SW 1271 (cell line): ENCODE results near the gene FAM3D.

Source experiments
- DNase-seq, 2 experiments: peaks; one replicate each; lab custom pipeline; 2025; lab: John Stamatoyannopoulos, UW

FAM3D gene

DNA sequence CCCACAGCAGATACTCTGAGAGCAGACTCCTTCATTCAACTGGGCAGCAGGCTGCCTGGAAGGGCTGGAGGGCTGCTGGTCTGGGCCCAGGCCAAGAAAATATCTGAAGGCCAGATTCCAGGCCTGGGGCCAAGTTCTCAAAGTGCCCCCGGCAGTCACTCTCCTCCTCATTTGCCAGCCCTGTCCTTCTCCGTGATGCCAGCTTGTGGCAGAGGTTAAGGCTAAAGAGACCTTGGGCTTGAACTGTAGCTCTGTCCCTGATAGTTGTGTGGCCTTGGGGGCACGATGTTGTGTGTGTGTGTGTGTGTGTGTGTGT lies 39.0 kb downstream of the FAM3D start:
- DNase-seq, result no peak

DNA sequence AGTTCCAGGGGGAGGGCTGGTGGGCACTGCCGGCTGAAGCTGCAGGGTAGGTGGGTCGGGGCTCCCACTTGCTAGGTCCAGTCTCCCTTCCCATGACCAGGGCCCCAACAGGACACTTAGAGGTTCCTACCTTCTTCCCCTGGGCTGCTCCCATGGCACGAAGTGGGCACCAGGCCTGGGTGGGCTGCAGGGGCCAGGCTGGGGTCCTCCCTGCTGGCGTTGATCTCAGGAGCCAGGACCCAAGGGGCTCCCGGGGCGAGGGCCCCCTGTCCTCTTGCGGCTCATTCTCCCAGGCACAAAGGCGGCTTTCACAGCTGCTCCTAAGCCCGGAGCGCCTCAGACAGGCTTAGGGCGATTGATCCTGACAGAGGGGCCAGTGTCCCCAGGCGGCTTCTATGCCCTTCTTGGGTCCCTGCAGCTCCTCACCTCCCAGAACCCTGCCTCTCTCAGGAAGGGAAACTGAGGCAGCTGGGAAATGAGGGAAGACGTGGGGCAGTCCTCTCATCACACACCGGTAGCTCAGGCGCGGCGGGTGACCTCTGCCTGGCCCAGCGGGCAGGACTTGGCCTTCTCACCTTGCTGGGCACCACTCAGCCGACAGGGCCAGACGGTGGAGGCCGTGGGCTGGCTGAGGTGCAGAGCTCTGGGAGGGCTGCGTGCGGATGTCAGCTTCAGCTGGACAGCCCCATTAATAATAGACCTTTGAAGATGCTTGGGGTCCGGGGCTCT lies 39.6 kb downstream of the FAM3D start:
- no peak for DNase-seq

DNA sequence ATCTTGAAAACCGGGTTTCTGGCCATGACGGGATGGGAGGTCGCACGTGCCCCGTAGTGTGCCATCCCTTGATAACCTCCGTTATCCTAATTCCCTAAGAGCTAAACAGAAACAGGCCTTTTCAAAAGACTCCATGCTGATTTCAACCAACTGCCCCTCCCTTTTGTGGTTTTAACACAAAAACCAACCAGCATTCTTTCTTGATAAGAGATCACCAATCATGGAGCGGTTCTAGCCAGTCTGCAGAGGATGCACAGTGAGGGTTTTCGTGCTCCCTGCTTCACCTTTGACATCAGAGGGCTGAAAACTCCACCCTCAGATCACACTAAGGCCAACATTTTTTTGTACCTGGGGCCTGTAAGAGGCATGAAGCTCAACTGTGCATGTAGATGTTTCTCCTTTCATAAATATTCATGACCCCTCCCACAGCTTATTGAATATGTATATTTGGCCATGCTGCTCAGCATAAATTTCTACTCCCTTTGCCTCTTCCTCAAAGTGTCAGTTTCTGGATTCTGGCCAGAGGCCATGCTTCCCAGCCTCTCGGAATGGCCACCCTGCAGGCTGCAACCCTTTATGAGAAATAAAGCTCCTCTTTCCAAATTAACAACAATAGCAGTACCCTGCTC lies 41.3 kb downstream of the FAM3D start:
- DNase-seq, result no peak

DNA sequence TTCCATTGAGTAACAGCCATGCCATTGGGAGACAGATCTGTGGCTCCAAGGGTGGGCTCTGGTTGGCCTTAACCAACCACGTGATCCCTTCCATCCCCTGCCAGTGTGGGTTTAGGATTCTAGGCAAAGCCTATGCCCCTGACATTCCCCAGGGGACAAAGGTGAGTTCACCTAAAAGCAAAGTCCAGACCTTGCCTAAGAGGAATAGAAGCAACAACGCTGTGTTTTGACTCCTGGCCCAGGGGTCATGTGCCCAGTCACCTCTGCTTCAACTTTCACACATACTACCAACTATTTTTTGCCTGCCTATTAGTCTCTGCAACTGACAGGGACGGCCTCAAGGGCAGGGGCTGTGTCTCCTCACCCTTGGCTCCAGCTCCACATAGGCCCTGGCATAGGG lies 42.0 kb downstream of the FAM3D start:
- DNase-seq, result no peak

DNA sequence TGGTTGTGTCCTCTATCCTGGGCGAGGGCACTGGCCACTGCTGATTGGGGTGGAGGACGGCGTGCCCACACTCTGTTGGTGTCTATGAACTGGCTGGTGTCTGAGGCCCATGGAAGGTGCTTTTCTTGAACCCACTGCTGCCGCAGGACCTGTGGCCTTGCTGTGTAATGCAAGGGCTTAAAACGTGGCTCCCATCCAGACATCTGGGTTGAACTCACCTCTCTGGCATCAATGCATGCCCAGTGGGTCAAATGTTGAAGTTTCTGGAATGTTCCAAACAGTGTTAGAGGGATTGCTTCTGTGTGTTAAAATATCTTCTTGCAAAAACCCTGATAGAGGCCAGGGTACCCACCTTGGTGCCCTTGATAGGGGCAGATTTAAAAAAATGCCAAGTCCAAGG lies 42.6 kb downstream of the FAM3D start:
- no peak for DNase-seq

DNA sequence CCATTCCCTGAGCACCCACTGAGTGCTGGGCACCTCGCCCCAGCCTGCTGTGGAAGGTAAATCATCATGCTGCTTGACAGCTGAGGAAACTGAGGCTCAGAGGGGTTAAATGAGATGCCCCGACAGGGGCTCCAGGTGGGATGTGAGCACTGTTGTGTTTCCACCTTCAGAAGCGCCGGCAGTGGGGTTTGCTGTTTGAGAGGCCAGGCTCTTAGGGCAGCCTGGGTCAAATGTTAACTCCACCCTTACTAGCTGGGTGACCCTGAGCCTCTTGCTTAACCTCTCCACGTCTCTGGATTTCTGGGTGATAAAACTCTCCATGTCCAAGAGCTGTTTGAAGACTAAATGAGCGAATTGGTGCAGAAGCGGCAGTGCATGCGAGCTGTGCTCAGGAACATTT lies 43.1 kb downstream of the FAM3D start:
- DNase-seq, result no peak

DNA sequence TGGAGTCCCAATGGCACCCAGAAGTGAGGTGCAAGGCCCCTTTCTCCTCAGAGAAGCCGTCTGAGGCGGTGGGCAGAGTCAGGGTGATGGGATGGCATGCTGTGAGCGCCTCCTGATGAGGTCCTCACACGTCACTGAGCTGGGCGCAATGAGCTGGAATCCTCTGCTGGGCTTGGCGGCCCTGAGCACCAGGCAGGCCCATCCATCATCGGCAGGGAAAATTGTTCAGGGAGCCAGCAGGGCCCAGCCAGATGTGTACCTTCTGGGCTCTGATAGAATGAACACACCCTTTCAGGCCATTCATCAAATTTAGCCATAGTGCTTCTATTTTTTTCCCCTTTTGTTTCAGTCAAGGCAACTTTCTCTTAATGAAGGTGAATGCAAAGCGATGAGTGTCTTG lies 43.7 kb downstream of the FAM3D start:
- DNase-seq, result no peak

DNA sequence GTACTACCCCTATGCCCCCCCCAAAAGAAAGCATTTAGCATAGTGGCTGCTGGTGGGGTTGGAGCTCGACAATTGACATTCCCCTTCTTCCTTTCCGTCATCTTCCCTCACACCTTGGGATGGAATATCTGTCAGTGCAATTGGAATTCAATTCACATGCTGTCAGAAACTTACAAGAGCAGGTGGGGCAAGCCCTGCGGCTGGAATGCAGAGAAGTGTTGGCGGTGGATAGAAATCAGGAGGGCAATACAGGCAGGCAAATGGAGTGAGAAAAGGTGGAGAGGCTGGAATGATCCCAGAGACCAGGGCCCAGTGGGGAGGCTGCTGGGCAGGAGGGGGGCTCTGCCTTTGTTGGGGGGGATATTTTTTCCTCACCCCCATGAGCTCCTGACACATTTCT lies 44.1 kb downstream of the FAM3D start:
- DNase-seq, result no peak

DNA sequence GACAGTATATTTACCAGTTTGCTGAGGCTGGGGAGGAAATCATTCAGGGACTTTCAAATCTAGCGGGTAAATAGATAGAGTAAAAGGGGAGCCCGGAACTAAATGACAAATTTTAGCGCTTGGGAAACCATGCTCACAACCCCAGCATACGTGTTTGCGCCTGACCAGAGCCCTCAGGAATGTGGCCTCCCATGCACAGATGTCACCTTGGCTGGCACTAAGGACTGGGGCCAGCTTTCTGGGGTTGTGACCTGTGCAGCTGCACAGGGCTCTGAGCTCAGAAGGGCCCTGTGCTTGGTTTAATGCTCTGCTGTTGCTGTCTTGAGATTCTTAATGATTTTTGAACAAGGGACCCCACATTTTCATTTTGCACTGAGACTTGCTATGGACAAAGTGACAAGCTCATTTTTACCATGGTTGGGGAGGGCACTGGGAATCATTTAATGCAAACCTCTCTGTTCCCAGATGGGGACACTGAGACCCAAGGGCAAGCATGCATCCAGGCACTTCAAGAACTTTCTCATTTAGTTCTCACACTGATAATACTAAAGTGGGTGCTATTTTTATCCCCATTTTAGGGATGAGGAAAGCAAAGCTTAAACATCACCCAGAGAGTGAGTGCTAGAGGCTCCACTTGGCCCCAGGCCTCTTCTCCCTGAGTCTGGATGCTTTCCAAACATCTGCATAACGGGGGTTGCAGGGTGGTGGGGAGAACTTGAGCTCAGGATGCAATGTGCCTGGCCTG lies 45.3 kb downstream of the FAM3D start:
- DNase-seq, result no peak

DNA sequence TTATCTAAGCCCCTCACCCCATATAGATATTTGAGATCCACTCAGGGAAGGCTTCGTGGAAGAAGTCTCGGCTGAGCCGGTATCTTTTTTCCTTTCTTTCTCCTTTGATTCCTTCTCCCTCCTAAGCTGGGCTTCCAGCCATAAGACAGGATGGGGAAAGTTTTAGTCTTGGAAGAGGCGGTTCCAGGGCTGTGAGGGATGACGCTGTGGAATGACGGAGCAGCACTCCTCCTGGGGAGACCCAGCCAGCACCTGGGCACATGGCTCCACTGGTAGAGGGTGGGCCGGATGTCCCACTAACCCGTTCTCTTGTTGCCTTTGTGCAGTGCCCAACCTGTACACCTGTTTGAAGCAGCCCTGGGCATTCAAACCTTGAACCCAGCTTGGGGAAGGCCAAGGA lies 46.2 kb downstream of the FAM3D start:
- DNase-seq, result no peak

DNA sequence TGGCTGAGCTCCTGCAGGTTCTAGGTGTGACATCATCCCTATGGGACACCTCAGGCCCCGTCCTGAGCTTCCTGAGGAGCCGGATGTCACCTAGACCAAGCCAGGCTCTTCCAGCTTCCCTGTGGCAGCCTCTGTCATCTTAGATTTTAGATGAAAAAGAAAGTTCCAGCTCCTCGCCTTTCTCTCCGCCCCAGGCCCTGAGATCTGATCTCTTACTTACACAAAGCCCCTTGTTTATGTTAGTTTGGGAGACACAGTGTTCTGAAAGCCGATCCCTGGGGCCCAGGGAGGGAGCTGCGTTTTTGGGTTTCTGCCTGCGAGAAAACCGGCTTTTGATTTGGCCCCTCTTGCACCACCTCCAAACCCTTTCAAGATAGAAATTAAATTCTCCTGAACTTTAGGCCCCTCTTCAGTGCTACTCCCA lies 49.2 kb downstream of the FAM3D start:
- DNase-seq, result no peak

DNA sequence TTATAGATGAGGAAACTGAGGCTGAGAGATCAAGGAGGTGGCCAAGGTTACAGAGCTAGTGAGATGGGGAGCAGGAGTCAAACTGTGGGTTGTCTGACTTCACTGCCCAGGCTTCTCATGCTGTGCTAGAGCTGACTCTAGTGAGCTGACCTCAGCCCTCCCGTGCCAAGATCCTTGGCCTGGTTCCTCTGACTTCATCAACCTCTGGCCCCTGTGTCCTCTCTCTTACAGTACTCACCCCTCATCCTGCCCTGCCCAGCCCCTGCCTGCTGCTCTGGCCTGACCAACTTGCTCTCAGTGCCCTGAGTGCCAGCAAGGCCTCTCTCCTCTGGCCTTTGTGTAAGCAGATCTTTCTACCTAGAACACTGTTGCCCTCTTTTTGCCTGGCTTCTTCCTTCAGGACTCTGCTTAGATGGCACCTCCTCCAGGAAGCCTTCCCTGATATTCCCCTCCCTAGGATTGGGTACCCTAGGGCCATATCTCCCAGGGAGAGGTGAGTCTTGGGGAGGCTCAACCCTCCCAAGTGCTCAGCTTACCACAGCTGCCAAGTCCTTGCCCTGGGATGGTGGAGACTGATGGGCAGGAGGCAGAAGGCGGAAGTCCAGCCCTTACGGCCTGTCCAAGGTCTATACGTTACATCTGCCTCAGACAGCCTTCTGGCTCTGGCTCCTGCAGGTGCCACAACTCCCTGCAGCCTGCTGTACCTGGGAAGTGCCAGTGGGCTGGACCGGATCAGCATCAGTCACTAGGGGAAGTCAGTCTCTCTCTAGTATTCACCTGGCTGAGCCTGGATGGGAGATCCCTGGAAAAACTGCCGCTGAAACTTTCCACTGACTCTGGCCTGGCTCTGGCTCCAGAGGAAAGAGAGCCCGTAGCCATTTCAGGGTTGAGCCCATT lies 53.1 kb downstream of the FAM3D start:
- no peak for DNase-seq

DNA sequence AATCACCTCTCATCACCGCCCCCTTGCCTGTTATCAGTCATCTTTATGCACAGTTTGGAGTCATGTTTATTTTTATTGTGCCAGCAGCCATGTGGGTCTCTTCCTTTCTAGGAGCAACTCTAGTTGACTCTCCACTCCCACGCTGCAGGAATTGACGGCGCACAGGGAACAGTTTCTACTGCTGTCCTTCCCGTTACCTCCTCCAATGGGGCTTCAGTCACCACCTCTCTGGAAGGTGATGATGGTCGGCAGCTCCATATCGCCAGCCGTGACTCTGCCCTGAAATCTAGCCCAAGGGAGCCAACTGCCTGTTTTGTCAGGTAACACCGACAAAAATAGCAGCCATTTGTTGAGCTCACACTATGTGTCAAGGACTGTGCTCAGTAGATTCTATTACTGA lies 53.7 kb downstream of the FAM3D start:
- DNase-seq, result no peak

DNA sequence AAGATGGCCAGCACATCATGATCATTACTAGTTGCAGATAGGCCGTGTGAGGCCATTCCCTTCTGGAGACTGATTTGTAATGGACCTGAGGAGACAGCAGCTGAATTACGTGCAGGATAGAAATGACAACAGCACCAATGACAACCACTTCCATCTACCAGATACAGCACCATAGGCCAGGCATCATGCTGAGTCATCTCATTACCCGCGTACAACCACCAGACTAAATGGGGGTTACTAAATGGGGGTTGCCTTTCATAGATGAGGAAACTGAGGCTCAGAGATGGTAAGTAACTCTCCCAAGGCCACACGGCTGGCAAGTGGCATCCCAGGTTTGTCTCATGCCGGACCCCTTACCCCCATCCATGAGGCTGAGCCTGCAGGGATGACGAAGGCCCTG lies 56.6 kb downstream of the FAM3D start:
- no peak for DNase-seq

DNA sequence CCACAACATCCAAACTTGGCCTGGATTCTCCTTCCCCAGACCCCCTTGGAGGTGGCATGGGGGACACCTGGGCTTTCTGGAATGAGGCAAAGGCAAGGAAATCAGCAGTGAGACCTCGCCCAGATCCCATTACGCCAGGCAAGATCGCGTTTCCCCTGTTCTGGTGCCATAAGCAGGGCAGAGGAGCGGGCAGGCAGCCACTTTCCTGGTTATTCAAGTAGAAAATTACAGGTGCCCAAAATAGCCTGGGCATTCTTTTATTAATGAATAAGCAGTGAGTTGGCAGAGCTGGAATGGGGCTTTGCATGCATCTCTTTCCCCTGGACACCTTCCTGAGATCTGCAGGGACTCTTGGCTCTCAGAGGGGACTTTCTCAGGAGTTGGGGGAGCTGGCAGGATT lies 57.9 kb downstream of the FAM3D start:
- DNase-seq, result no peak

DNA sequence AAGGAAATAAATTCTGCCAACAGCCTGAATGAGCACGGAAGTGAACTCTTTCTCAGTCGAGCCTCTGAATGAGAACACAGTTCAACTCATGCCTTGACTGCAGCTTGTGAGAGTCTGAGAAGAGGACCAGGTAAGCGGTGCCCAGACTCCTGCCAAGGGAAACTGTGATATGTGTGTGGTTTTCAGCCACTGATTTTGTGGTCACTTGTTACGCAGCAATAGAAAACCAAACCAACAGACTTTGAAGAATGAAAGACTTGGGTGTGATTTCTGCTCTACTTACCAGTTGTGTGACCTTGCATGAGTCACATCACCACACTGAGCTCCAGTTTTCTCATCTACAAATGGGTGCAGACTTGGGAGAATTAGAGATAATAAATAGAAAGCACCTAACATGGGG lies 58.8 kb downstream of the FAM3D start:
- DNase-seq, result no peak

DNA sequence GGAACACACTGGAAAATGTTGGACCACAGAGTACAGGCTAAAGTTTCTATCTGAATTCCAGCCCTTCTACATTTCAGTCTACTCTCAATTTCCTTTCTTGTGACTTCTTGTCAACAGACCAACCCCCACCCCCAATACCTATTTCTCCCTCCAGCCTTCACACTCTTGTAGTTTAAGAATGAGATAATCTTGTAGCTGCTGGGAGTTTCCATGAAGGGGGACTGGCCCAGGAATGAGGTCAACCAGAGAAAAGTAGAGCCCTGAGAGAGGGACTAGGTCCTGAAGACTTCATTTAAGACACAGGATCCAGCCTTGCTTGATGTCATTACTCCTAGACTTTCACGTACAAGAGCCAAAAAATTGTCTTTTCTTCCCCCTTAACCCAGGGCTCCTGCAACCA lies 59.9 kb downstream of the FAM3D start:
- DNase-seq, result no peak

DNA sequence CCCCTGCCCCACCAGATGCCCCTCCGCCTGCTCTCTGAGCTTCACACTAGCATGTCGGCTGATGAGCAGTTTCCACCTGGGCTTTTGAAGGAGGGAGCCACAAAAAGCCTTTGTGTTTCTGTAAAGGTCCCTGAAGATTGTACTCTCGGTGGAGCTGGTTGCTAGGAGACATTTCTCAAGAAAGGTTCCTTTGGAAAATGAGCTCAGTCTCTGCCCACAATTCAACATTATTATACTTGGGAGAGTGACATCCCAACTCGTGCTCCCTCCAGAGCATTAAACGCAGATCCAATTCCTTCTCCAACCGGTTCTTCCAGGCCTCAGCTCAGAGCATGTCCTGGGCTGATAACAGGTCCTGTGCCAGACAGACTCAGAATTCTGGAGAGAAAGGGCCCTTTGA lies 62.5 kb downstream of the FAM3D start:
- no peak for DNase-seq

DNA sequence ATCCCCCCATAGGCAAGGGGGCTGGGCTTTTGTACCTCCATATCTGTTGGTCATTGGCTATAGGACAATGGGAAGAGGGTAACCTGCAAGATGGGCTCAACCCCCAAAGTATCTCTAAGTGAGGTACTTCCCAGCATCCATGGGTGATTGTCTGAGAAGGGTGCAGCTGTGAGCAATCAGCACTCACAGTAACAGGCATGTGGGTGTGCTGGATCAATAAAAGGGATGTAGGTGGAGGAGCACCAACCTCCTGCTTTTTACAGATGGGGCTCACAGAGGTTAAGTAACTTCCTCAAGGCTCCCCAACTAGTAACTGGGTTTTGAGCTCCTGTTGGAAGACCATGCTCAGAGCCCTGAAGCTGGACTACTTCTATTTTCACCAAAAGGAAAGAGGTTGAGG lies 63.0 kb downstream of the FAM3D start:
- no peak for DNase-seq

DNA sequence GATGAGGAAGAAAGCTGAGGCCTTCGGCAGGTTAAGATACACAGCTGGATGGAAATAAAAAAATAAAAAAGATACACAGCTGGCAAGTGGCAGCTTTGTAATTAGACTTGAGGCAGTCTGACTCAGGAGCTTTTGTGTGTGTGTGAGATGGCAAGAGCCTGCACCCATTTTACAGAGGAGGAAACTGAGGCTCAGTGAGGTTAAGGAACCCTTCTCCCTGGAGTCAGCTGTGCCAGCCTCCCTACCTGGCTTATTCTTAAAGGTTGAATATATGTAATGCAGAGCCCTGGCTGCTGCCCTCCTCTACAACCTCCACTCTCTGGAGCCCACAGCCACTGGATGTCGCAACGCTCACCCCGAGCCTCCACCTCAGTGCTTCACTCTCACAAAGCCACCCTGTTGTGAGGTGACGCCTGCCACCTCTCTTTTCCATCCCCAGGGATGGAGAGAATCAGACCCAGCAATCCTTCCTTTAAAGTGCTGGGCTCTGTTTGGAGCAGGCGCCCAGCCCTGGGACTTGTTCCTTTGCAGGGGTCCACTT lies 68.7 kb downstream of the FAM3D start:
- DNase-seq, result no peak

DNA sequence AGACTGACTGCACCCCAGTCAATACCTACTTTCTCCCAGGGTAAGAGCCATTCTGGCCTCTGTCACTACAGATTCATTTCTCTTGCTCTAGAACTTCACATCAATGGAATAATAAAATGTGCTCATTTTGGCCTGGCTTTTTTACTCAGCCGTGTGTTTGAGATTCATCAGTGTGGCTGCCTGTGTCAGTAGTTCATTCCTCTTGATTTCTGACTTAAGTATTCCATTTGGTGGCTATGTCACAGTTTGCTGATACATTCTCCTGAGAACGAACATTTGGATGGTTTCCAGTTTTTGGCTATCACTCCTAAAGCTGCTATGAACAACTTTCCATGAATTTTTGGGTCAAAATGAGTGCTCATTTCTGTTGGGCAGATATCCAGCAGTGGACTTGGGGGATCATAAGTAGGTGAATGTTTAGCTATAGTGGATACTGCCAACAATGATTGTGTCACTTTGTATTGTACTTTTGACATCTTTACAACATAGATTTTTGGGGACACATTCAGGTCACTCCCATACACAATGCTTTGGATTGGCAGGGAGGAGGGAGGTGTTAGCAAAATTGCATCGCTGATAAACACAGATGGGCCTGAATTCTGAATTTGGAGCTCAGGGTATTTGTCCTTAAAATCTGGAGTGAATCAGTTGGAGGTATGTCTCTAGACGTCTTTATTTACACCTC lies 69.6 kb downstream of the FAM3D start:
- DNase-seq, result no peak

DNA sequence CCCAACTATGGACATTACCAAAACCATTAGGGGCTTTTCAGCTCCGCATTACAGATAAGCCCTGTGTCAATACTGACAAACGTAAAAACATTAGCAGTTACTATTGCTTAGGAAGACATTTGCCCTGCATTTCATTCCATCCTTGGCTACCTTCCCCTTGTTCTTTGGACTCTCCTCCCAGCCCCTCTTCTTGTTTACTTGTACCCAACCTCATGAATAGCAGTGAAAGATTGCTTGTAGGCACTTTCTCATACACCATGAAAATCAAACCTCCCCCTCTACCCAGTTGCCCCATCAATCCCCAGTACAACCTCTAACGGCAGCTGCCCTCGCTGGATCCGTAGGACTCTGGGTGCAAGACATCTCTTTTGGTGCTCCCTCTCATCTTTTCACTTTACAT lies 72.5 kb downstream of the FAM3D start:
- DNase-seq, result no peak
